Neural cell (in vitro differentiated cells): Measurements from ENCODE around the gene OSBP2.

Experiments
- CTCF ChIP-seq: fragments of 450-650 bp; IDR thresholded peaks from 2 replicates; pipeline ENCODE4 v1.5.1; 2014; ENCODE audit warnings: antibody characterized with exemption, mild to moderate bottlenecking, moderate library complexity; ENCODE audit not compliant: poor library complexity, severe bottlenecking
- EP300 ChIP-seq: fragments of 450-650 bp; conservative IDR thresholded peaks from 2 replicates; pipeline ENCODE4 v1.6.1; 2014; ENCODE audit warnings: antibody characterized with exemption, mild to moderate bottlenecking, moderate library complexity; ENCODE audit not compliant: poor library complexity, severe bottlenecking
- EZH2 ChIP-seq: fragments of 200-600, 300-800 bp; shearing (Covaris generic), sonication (generic); IDR thresholded peaks from 2 replicates; pipeline ENCODE4 v1.6.1; 2014; ENCODE audit warnings: antibody characterized with exemption, low read length, borderline replicate concordance, mild to moderate bottlenecking; ENCODE audit not compliant: insufficient read depth, poor library complexity, severe bottlenecking
- POLR2AphosphoS5 ChIP-seq: IDR thresholded peaks from 2 replicates; pipeline ENCODE4 v1.6.1; 2012
- RAD21 ChIP-seq: fragments of 450-650 bp; conservative IDR thresholded peaks from 2 replicates; pipeline ENCODE4 v1.6.1; 2014; ENCODE audit warnings: antibody characterized with exemption, mild to moderate bottlenecking, moderate library complexity
- REST ChIP-seq: IDR thresholded peaks from 2 replicates; pipeline ENCODE4 v1.6.1; 2012; ENCODE audit warnings: borderline replicate concordance
- SMC3 ChIP-seq: fragments of 450-650 bp; conservative IDR thresholded peaks from 2 replicates; pipeline ENCODE4 v1.6.1; 2014; ENCODE audit warnings: antibody characterized with exemption, mild to moderate bottlenecking, moderate library complexity; ENCODE audit not compliant: poor library complexity

GRCh38 chr22:30749272-30749671, 54.6 kb downstream of the OSBP2 start:
- no peak for TF ChIP-seq CTCF
- no peak for TF ChIP-seq POLR2AphosphoS5
- no peak for TF ChIP-seq EP300
- TF ChIP-seq EZH2, result no peak
- TF ChIP-seq REST, result no peak
- TF ChIP-seq SMC3, result no peak
- no peak for TF ChIP-seq RAD21
